Activated CD8-positive, alpha-beta memory T cell treated with anti-CD3 and anti-CD28 coated beads for 1 hour (primary cell): ENCODE data around the gene TBCEL.

Experiments
- DNase-seq, 2 donors: peaks; one replicate each; pipeline ENCODE4 v3.0.0-alpha.2; 2020; ENCODE audit warnings: low read depth in 1 of 2; ENCODE audit errors: extremely low read depth in 1 of 2

The TBCEL gene

GRCh38 chr11:121059605-121060004 lies 35.7 kb downstream of the TBCEL start:
- DNase-seq: no peak

DNA sequence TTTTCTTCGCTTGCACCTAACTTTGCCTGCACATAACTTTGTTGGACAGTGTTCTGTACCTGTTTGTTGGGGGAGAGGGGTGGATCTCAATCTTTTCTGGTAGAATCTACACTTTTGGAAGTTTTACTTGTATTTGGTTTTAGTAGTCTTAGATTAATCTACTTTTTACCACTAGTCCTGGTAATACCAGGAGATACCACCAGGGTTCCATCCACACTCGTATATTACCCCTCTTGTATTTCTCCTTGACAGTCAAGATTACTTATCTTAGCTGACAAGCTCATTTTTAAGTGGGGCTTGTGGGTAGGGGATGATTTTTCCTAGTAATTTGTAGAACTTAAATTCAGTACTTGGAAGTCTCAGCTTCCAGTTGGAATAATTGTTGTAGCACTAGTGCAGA lies 39.8 kb downstream of the TBCEL start:
- no peak for DNase-seq

DNA sequence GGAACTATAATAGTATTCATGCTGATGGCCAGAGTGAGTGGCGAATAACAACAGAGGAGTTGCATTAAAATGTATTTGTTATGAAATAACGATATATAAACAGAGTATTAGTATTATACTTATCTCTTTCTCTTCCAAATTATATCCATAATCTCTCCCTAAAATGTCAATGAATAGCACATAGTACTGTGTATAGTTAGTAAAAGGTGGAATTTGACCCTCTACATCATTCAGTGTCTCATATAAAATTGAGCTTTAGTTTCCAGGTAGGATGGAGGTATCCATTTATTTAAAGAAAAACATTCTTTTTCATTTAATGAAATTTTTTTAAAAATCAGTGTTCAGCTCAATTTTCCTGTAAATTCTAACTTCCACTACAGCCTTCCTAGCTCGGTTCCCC lies 42.7 kb downstream of the TBCEL start:
- DNase-seq: no peak

DNA sequence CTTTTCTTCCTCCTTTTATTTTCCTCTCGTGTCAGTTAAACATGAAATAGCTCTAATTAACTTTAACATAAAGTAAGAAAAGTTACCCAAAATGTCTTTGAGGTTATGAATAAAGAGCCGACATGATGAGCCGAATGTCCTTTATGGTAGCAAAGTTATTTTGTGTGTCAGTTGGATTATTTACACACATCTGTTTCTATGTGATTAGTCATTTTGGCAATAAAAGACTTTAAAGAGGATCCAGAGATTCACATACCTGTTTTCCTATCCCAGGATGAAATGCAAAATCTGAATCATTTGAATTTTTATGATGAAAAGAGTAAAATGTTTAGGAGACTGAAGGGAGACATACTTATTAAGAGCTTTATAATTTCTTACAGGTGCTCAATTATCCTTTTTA lies 43.1 kb downstream of the TBCEL start:
- DNase-seq: no peak

GRCh38 chr11:121067453-121067852 lies 43.6 kb downstream of the TBCEL start:
- no peak for DNase-seq

- no peak for DNase-seq
Measured at GRCh38 chr11:121067962-121068647, 44.2 kb downstream of the TBCEL start.

DNA sequence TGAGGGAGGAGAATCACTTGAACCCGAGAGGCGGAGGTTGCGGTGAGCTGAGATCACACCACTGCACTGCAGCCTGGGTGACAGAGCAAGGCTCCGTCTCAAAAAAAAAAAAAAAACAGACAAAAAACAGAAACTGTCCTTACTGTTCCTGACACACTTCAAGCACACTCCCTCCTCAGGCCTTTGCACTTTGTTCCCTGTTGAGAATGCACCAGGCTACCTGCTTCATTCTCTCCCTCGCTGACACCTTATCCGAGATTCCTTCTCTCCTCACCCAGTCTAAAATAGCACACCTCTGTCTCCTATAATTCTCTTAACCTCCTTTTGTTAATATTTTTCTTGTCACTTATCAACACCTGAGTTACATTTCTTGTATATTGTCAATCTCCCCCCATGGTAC lies 44.9 kb downstream of the TBCEL start:
- no peak for DNase-seq

DNA sequence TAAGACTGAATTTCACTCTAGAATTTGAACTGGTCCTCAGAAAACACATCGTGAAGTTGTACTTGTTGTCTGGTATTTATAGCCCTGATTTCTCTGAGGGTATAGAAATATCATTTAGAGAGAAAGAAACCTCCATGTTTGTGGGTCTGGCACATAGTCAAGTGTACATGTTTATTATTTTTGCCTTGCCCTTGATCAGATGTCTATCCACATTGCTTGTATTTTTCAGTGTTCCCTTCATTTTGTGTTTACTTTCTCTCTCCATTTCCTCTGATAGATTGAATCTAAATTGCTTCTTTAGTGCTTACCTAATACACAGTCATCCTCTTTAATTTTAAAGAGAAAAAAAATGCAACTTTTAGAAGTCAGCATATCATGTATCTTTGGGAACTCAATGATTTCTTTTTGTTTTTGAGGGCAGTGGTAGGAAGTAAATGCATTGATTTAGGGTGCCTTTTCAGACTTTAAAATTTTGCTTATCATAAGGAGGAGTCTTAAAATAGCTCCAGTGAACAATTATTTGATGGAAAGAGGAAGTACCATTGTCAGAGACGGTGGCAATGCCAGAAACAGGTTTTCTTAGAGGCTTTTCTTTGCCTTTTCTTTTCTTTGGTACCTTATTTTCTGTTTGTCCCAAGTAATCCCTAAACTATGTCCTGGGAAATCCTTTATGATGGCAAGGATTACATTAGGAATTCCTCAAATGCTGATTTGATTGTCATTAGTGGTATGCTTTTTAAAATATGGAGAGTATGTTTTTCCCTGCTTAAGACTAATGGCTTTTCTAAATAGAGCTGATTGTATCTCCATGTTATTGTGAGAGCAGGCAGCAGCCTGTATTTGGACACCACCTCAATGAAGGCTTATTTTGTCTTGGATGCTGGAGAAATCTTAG lies 47.3 kb downstream of the TBCEL start:
- DNase-seq: no peak

- DNase-seq: no peak
Measured at GRCh38 chr11:121071846-121072450, 48.0 kb downstream of the TBCEL start.

GRCh38 chr11:121081321-121081720 lies 57.4 kb downstream of the TBCEL start:
- DNase-seq: no peak

- DNase-seq: no peak
Measured at GRCh38 chr11:121082219-121082618, 58.3 kb downstream of the TBCEL start.

DNA sequence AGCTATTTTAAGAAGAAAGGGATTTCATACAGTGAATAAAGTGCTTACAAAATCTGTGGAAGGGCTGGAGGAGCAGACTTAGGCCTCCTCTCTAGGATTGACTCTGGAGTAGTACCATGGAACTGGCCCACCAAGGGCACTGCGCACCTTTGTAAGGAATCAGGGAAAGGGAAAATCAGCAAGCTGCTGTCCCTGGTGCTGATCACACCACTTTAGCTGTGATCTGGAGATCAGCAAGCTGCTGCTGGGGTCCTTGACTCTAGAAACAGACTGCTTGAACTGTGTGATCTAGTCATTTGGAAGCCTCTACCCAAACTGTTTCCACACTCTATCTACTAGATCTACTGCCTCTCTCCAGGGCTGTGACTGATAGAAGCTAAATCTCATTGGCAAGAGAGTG lies 58.8 kb downstream of the TBCEL start:
- no peak for DNase-seq

GRCh38 chr11:121086866-121087265 lies 63.0 kb downstream of the TBCEL start:
- no peak for DNase-seq

DNA sequence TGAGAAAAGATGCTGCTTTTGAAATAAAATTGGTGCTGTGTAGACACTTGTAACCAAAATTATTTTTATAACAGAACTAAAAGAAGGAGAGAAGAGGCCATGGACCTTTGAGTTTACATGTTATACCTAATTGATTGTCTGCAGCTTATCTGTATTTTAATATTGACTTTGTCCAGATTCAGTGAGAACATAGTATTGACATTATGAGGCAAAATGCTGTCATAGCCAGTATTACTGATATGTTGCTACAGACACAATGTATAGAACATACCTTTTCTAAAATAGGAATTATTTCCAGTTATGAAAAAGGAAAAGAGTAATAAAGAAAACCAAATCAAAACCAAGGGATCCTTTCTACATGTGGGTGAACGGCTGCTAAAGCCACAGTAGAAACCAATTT lies 65.7 kb downstream of the TBCEL start:
- no peak for DNase-seq

DNA sequence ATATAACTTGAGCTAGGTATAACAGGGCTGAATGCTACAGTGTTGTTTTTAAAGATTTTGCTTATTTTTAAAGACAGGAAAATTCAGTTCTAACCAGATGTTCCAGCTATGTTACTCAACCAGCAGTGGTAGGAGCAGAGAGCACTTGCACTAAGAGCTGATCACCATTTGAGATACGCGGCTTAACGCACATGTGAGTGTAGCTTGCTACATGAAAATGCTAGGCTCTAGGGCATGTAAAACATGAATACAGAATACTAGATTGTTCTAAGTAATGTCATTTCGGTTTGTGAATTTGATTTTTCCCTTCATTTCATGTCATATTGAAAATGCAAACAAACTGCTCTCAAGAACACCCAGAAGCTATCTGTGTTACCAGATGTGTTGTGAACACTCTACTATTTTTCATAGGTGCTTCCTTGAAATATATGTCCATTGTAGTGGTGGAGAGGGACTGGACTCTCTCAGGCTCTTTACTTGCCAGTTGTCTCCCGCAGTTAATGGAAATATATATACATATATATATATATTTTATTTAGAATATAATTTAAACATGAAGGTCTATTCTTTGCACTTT lies 66.3 kb downstream of the TBCEL start:
- DNase-seq: no peak

GRCh38 chr11:121091492-121092152 lies 67.7 kb downstream of the TBCEL start:
- DNase-seq: no peak

GRCh38 chr11:121095561-121095960 lies 71.7 kb downstream of the TBCEL start:
- no peak for DNase-seq

GRCh38 chr11:121099364-121099763 lies 75.5 kb downstream of the TBCEL start:
- DNase-seq: no peak

GRCh38 chr11:121099885-121100284 lies 76.0 kb downstream of the TBCEL start:
- DNase-seq: no peak

DNA sequence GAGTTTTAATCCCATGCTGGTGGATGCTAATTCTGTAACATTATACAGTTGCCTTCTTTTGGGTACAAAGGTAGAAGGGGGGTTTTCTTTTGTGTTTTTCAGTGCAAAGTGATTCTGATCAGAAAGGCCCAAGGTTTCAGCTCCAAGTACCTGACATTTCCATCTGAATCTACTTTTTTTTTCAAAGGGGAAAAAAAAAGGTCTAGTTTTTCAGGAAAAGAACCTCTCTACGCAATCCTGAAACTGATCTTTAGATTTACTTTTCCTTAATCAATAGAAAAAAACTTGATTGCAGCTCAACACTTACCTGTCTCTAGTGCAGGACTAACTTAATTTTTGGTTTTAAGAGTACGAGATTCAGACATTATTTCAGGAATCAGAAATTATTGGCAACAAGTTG lies 77.0 kb downstream of the TBCEL start, which contains the start of gene TECTA:
TSS of gene TECTA (plus strand) at position 301 of the 400 bp plus-strand sequence. CDS start 1,423 bp downstream, outside the sequence.
- no peak for DNase-seq

GRCh38 chr11:121104312-121104762 lies 80.4 kb downstream of the TBCEL start:
- no peak for DNase-seq
